ENCODE measurements around the gene COQ9.

Gene COQ9

GRCh38 chr16:57509231-57509923, 62.1 kb downstream of the COQ9 start:
- DNase-seq (ENCODE audit: low read depth, low spot score), result no peak
- no peak overlapping the region for H3K9ac ChIP-seq (ENCODE audit: insufficient read length, low read depth)
- TF ChIP-seq YY1 (IDR thresholded peaks at IDR 0.05; ENCODE audit: insufficient read depth, insufficient read length), result no peak
- no peak for TF ChIP-seq SUZ12 (IDR thresholded peaks at IDR 0.05; ENCODE audit: extremely low read depth, insufficient read depth, insufficient read length)
- TF ChIP-seq ZNF274 (IDR thresholded peaks at IDR 0.05; ENCODE audit: low read depth, low read length), result no peak

GRCh38 chr16:57510016-57510871, 63.0 kb downstream of the COQ9 start:
- peaks cover 12% of the 10 kb centered on the region for H3K36me3 ChIP-seq (ENCODE audit: insufficient read depth, insufficient read length, low read length)
- no peak for DNase-seq (ENCODE audit: low read depth, low spot score)
- no peaks in the 10 kb centered on the region for H3K9me3 ChIP-seq (ENCODE audit: insufficient read depth, low read length)
- no peak overlapping the region for H3K4me3 ChIP-seq (ENCODE audit: insufficient read length, low read depth)
- peak overlapping the region; percentile 51 for H3K9ac ChIP-seq (ENCODE audit: insufficient read length, low read depth)
- no peaks in the 10 kb centered on the region for H3K27me3 ChIP-seq (ENCODE audit: insufficient read depth, insufficient read length)
- no peak for TF ChIP-seq ZNF274 (IDR thresholded peaks at IDR 0.05; ENCODE audit: low read depth, low read length)
- no peak for TF ChIP-seq SUZ12 (IDR thresholded peaks at IDR 0.05; ENCODE audit: extremely low read depth, insufficient read depth, insufficient read length)
- no peak for TF ChIP-seq YY1 (IDR thresholded peaks at IDR 0.05; ENCODE audit: insufficient read depth, insufficient read length)
- peaks cover 32% of the 10 kb centered on the region for H3K4me1 ChIP-seq (ENCODE audit: insufficient read depth, insufficient read length)

More at GRCh38 chr16:57509231-57509923, 62.1 kb downstream of the COQ9 start:
- Histone ChIP-seq H3K4me3 (ENCODE audit: insufficient read length, low read depth) (no peak overlapping the region), H3K27me3 (ENCODE audit: insufficient read depth, insufficient read length) (no peaks in the 10 kb centered on the region), H3K4me1 (ENCODE audit: insufficient read depth, insufficient read length) (peaks cover 31% of the 10 kb centered on the region), H3K36me3 (ENCODE audit: insufficient read depth, insufficient read length, low read length) (peaks cover 10% of the 10 kb centered on the region), H3K9me3 (ENCODE audit: insufficient read depth, low read length) (no peaks in the 10 kb centered on the region)

Measured in NT2/D1 (cell line).